ENCODE data around the gene PFKFB2.
A peak's percentile ranks its signal among the peaks of the same experiment; 100 is the strongest.

The PFKFB2 gene

DNA sequence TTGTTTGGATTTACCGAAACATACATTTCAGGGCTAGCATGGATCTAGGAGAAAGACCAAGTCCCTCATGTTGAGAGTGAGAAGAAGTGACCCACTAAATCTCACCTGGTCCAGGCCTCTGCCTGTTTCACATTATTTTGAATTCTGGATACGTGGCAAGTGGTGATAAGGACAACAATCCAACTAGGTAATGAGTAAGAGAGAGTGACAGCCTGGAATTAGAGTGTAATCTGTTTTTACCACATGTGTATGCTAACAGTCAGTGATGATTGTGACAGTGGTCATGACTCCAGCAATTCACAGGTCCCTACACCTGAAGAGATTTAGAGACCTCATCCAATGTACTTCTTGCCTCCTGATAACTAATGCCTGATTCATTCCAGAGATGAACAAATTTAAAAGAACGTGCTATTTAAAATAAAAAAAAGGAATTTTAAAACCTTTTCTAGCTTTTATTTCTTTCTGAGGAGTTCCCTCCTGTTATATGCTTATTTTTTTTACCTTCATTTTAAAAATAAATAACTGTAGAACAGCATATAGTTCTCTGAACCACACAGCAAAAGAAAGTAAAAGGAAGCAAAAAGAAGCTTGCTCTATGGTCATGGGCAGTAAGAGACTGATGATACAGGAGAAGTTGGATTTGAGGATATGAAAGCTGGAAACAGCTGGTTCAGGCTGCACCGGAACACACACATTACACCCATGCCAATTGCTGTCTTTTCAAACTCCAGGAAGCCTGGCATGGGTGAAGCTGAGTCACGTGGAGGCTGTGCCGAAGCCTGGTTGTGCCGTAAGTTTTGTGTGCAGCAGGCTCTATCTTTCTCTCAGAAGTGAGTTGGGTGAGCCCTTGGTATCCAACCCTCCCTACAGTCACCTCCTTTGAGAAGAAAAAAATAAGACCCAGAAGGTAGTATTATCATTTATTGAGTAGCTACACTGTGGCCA lies 35.2 kb upstream of the PFKFB2 start:
- no peak overlapping the region for H4K8ac ChIP-seq (ENCODE audit: low read depth, low read length)
- H3K79me1 ChIP-seq (ENCODE audit: low read depth, low read length) = no peaks in the 10 kb centered on the region
- H3K23ac ChIP-seq (ENCODE audit: low read depth, low read length, poor library complexity) = no peak overlapping the region
- no peak overlapping the region for H3K9ac ChIP-seq (ENCODE audit: low read depth, low read length, poor library complexity)
- peaks cover 0 to 37% (median 0%) of the 10 kb centered on the region in 3 experiments for H3K27me3 ChIP-seq (ENCODE audit: control insufficient read depth in 3 of 3, insufficient read depth in 3 of 3, low read depth in 1 of 3, low read length in 3 of 3)
- H2BK12ac ChIP-seq (ENCODE audit: low read length) = no peak overlapping the region
- no peak overlapping the region for H2BK15ac ChIP-seq (ENCODE audit: low read length)
- no peak overlapping the region for H3K4ac ChIP-seq (ENCODE audit: low read length)
- no peak overlapping the region for H3K4me3 ChIP-seq (ENCODE audit: low read length in 2 of 2)
- H2AK5ac ChIP-seq (ENCODE audit: low read depth, low read length) = no peak overlapping the region
- H4K91ac ChIP-seq (ENCODE audit: low read depth, low read length, poor library complexity) = no peak overlapping the region
- no peak for DNase-seq (ENCODE audit: low spot score)
- H3K4me1 ChIP-seq (ENCODE audit: control insufficient read depth in 2 of 2, insufficient read depth in 1 of 2, low read depth in 1 of 2, low read length in 2 of 2) = no peaks in the 10 kb centered on the region
- H3K9me3 ChIP-seq (replicated peaks in 1 of 2; ENCODE audit: control insufficient read depth in 2 of 2, insufficient read depth in 1 of 2, low read depth in 1 of 2, low read length in 2 of 2) = no peaks in the 10 kb centered on the region
- no peak overlapping the region for H3K27ac ChIP-seq (replicated peaks; ENCODE audit: low read length)
- H2BK5ac ChIP-seq (ENCODE audit: low read length) = peak overlapping the region; percentile 27
- H2AFZ ChIP-seq (ENCODE audit: low read length) = no peak overlapping the region
- H2BK120ac ChIP-seq (ENCODE audit: low read depth, low read length) = no peak overlapping the region
- H3K18ac ChIP-seq (ENCODE audit: low read length) = no peak overlapping the region
- WGBS, 2 donors (ENCODE audit: extremely low coverage in 2 of 2, insufficient read length in 2 of 2, insufficient replicate concordance in 1 of 2) = no CpG with 5 or more reads among the region's 7 CpGs
- no peaks in the 10 kb centered on the region for H3K36me3 ChIP-seq (replicated peaks in 1 of 2; ENCODE audit: control insufficient read depth in 2 of 2, insufficient read depth in 2 of 2, low read length in 2 of 2)
- no peak overlapping the region for H3K14ac ChIP-seq (ENCODE audit: low read length)
- no peak overlapping the region for H3K4me2 ChIP-seq (ENCODE audit: insufficient read depth, low read length, poor library complexity, severe bottlenecking)

DNA sequence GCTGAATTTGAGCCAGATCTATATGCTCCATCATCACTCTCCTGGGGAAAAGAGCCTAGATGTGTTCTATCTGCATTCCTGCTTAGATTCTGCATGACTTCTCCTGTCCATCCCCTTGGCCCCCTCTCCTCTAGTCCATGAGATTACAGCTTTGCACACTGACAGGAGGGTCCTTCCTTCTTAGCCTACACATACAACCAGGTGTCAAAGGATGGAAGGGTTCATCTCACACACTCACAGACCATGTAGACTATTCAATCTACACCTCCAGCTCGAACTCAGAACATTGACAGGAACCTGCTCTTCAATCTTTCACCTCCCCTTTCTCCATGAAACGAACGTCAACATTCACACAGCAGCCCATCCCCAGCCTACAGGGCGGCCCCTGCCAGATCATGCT lies 34.4 kb upstream of the PFKFB2 start:
- Histone ChIP-seq H3K9ac (ENCODE audit: low read depth, low read length, poor library complexity) (no peak overlapping the region), H4K8ac (ENCODE audit: low read depth, low read length) (no peak overlapping the region), H3K79me1 (ENCODE audit: low read depth, low read length) (no peaks in the 10 kb centered on the region), H2BK5ac (ENCODE audit: low read length) (no peak overlapping the region), H3K18ac (ENCODE audit: low read length) (no peak overlapping the region), H3K4me2 (ENCODE audit: insufficient read depth, low read length, poor library complexity, severe bottlenecking) (no peak overlapping the region), H4K91ac (ENCODE audit: low read depth, low read length, poor library complexity) (no peak overlapping the region), H3K4me3 (ENCODE audit: low read length in 2 of 2) (no peak overlapping the region), H2BK15ac (ENCODE audit: low read length) (no peak overlapping the region), H3K27me3 (ENCODE audit: control insufficient read depth in 3 of 3, insufficient read depth in 3 of 3, low read depth in 1 of 3, low read length in 3 of 3) (peaks cover 0 to 37% (median 0%) of the 10 kb centered on the region in 3 experiments), H3K4ac (ENCODE audit: low read length) (no peak overlapping the region), H3K36me3 (replicated peaks in 1 of 2; ENCODE audit: control insufficient read depth in 2 of 2, insufficient read depth in 2 of 2, low read length in 2 of 2) (no peaks in the 10 kb centered on the region), H3K27ac (replicated peaks; ENCODE audit: low read length) (no peak overlapping the region), H2BK120ac (ENCODE audit: low read depth, low read length) (no peak overlapping the region), H2BK12ac (ENCODE audit: low read length) (no peak overlapping the region), H3K9me3 (replicated peaks in 1 of 2; ENCODE audit: control insufficient read depth in 2 of 2, insufficient read depth in 1 of 2, low read depth in 1 of 2, low read length in 2 of 2) (no peaks in the 10 kb centered on the region), H3K23ac (ENCODE audit: low read depth, low read length, poor library complexity) (no peak overlapping the region), H2AK5ac (ENCODE audit: low read depth, low read length) (no peak overlapping the region), H3K14ac (ENCODE audit: low read length) (no peak overlapping the region), H2AFZ (ENCODE audit: low read length) (no peak overlapping the region), H3K4me1 (ENCODE audit: control insufficient read depth in 2 of 2, insufficient read depth in 1 of 2, low read depth in 1 of 2, low read length in 2 of 2) (no peaks in the 10 kb centered on the region)
- no peak for DNase-seq (ENCODE audit: low spot score)
- WGBS, 2 donors (ENCODE audit: extremely low coverage in 2 of 2, insufficient read length in 2 of 2, insufficient replicate concordance in 1 of 2) = no CpG with 5 or more reads among the region's 4 CpGs

DNA sequence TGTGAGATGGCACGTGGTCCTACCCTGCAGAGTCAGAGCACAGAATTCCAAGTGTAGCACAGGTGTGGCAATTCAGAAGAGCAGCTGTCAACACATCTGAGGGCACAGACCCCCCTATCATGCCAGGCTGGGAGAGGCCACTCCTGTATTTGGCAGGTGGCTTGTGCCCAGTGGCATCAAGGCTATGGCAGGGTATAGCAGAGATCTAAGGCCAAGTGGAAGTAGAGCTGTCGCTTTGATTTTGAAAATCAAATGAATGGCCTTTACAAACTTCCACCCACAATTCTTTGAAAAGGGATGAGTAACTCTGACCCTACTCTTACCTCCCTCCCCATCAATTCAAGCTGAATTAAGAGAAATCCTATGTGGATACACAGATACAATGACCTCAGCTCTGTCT lies 33.9 kb upstream of the PFKFB2 start:
- no peak overlapping the region for H3K4ac ChIP-seq (ENCODE audit: low read length)
- no peak overlapping the region for H3K27ac ChIP-seq (replicated peaks; ENCODE audit: low read length)
- no CpG with 5 or more reads among the region's 2 CpGs for WGBS, 2 donors (ENCODE audit: extremely low coverage in 2 of 2, insufficient read length in 2 of 2, insufficient replicate concordance in 1 of 2)
- H3K4me3 ChIP-seq (ENCODE audit: low read length in 2 of 2) = no peak overlapping the region
- H4K8ac ChIP-seq (ENCODE audit: low read depth, low read length) = no peak overlapping the region
- H2BK5ac ChIP-seq (ENCODE audit: low read length) = no peak overlapping the region
- no peak overlapping the region for H2AK5ac ChIP-seq (ENCODE audit: low read depth, low read length)
- no peak overlapping the region for H2BK12ac ChIP-seq (ENCODE audit: low read length)
- H3K9ac ChIP-seq (ENCODE audit: low read depth, low read length, poor library complexity) = no peak overlapping the region
- no peak overlapping the region for H3K23ac ChIP-seq (ENCODE audit: low read depth, low read length, poor library complexity)
- H2BK120ac ChIP-seq (ENCODE audit: low read depth, low read length) = no peak overlapping the region
- no peaks in the 10 kb centered on the region for H3K9me3 ChIP-seq (replicated peaks in 1 of 2; ENCODE audit: control insufficient read depth in 2 of 2, insufficient read depth in 1 of 2, low read depth in 1 of 2, low read length in 2 of 2)
- H3K27me3 ChIP-seq (ENCODE audit: control insufficient read depth in 3 of 3, insufficient read depth in 3 of 3, low read depth in 1 of 3, low read length in 3 of 3) = peaks cover 0 to 40% (median 0%) of the 10 kb centered on the region in 3 experiments
- no peaks in the 10 kb centered on the region for H3K79me1 ChIP-seq (ENCODE audit: low read depth, low read length)
- peaks cover 0 to under 1% of the 10 kb centered on the region in 2 donors for H3K4me1 ChIP-seq (ENCODE audit: control insufficient read depth in 2 of 2, insufficient read depth in 1 of 2, low read depth in 1 of 2, low read length in 2 of 2)
- H3K4me2 ChIP-seq (ENCODE audit: insufficient read depth, low read length, poor library complexity, severe bottlenecking) = no peak overlapping the region
- no peak overlapping the region for H4K91ac ChIP-seq (ENCODE audit: low read depth, low read length, poor library complexity)
- H3K14ac ChIP-seq (ENCODE audit: low read length) = no peak overlapping the region
- H2AFZ ChIP-seq (ENCODE audit: low read length) = no peak overlapping the region
- no peak overlapping the region for H2BK15ac ChIP-seq (ENCODE audit: low read length)
- no peak for DNase-seq (ENCODE audit: low spot score)
- H3K36me3 ChIP-seq (replicated peaks in 1 of 2; ENCODE audit: control insufficient read depth in 2 of 2, insufficient read depth in 2 of 2, low read length in 2 of 2) = no peaks in the 10 kb centered on the region
- no peak overlapping the region for H3K18ac ChIP-seq (ENCODE audit: low read length)

DNA sequence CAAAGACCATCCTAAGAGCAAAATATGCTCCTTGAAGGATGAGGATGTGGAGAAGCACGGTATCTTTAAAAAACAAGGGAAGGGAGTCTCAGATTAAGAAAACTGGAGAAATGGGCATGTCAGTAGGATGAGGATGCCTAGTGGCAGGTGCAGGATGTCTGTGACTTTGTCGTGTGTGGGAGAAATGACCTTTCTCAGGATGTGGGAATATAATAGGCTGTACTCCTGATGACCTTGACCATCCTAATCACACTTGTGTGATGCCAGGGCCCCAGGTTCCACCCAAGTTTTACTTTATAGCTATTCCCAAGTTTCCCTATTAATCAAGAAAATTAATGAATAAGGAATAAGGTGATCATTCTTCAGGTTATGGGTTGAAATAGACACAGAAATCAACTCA lies 33.4 kb upstream of the PFKFB2 start:
- no peak overlapping the region for H2BK12ac ChIP-seq (ENCODE audit: low read length)
- no peak overlapping the region for H2BK15ac ChIP-seq (ENCODE audit: low read length)
- H2BK120ac ChIP-seq (ENCODE audit: low read depth, low read length) = no peak overlapping the region
- no peaks in the 10 kb centered on the region for H3K9me3 ChIP-seq (replicated peaks in 1 of 2; ENCODE audit: control insufficient read depth in 2 of 2, insufficient read depth in 1 of 2, low read depth in 1 of 2, low read length in 2 of 2)
- no peak overlapping the region for H4K8ac ChIP-seq (ENCODE audit: low read depth, low read length)
- WGBS, 2 donors (ENCODE audit: extremely low coverage in 2 of 2, insufficient read length in 2 of 2, insufficient replicate concordance in 1 of 2) = no CpG with 5 or more reads among the region's 2 CpGs
- H2AK5ac ChIP-seq (ENCODE audit: low read depth, low read length) = no peak overlapping the region
- H3K27ac ChIP-seq (replicated peaks; ENCODE audit: low read length) = no peak overlapping the region
- no peak for DNase-seq (ENCODE audit: low spot score)
- no peak overlapping the region for H3K18ac ChIP-seq (ENCODE audit: low read length)
- H3K36me3 ChIP-seq (replicated peaks in 1 of 2; ENCODE audit: control insufficient read depth in 2 of 2, insufficient read depth in 2 of 2, low read length in 2 of 2) = no peaks in the 10 kb centered on the region
- H3K4ac ChIP-seq (ENCODE audit: low read length) = no peak overlapping the region
- no peak overlapping the region for H3K9ac ChIP-seq (ENCODE audit: low read depth, low read length, poor library complexity)
- no peaks in the 10 kb centered on the region for H3K79me1 ChIP-seq (ENCODE audit: low read depth, low read length)
- no peak overlapping the region for H3K4me2 ChIP-seq (ENCODE audit: insufficient read depth, low read length, poor library complexity, severe bottlenecking)
- no peak overlapping the region for H2AFZ ChIP-seq (ENCODE audit: low read length)
- no peak overlapping the region for H4K91ac ChIP-seq (ENCODE audit: low read depth, low read length, poor library complexity)
- peaks cover 2 to 3% of the 10 kb centered on the region in 2 donors for H3K4me1 ChIP-seq (ENCODE audit: control insufficient read depth in 2 of 2, insufficient read depth in 1 of 2, low read depth in 1 of 2, low read length in 2 of 2)
- no peak overlapping the region for H3K14ac ChIP-seq (ENCODE audit: low read length)
- no peak overlapping the region for H3K23ac ChIP-seq (ENCODE audit: low read depth, low read length, poor library complexity)
- H3K27me3 ChIP-seq (ENCODE audit: control insufficient read depth in 3 of 3, insufficient read depth in 3 of 3, low read depth in 1 of 3, low read length in 3 of 3) = peaks cover 0 to 40% (median 0%) of the 10 kb centered on the region in 3 experiments
- no peak overlapping the region for H3K4me3 ChIP-seq (ENCODE audit: low read length in 2 of 2)
- no peak overlapping the region for H2BK5ac ChIP-seq (ENCODE audit: low read length)

Data from neuronal stem cell (in vitro differentiated cells).